ENCODE data around the gene ABCA9. TPM values are rescaled to one million over a fixed set of nuclear protein-coding genes. Genes with fewer than 3 reads are reported as not detected.

ABCA9 gene
- total RNA-seq, 1 donor from 2014 or later, result 32.7 TPM

DNA sequence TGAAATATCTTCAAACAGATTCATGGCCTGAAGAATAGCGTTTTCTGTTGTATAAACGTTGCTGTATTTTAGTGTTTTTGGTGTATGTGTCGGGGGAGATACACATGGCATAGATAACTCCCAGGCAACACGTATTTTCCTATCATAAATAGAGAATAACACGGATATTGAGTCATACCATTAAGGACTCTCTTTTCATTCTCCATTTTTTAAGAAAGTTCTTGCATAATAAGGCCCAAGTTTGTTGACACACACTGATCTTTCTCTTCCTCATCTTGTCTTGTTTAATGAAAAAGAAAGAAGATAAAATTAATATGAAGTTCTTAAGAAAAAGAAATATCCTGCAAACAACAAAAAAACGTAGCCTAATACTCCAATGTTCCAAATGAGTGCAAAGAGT, 119.0 kb downstream of the ABCA9 start:
- ATAC-seq (no peak), DNase-seq (ENCODE audit: missing footprints) (no peak)
- intact Hi-C loops (cut with DNase I), result no loop called here

- DNase-seq (ENCODE audit: missing footprints), result no peak
- no peak for ATAC-seq
- intact Hi-C loops (cut with DNase I), result no loop called here
Measured at GRCh38 chr17:68939195-68939594, 121.5 kb downstream of the ABCA9 start.

GRCh38 chr17:68937890-68938514, 122.7 kb downstream of the ABCA9 start:
- DNase-seq (ENCODE audit: missing footprints) (no peak), ATAC-seq (no peak)
- intact Hi-C loops (cut with DNase I), result no loop called here

- DNase-seq (ENCODE audit: missing footprints) (no peak), ATAC-seq (no peak)
- intact Hi-C loops (cut with DNase I), result no loop called here
Measured at GRCh38 chr17:68927516-68927915, 133.2 kb downstream of the ABCA9 start.

GRCh38 chr17:68924793-68925720, 135.7 kb downstream of the ABCA9 start:
- intact Hi-C loops (cut with DNase I), result no loop called here
- DNase-seq (ENCODE audit: missing footprints), result no peak
- no peak for ATAC-seq

Small RNA genes within 50 kb of the gene (microRNA-seq; reads per million reads assigned to microRNA genes)
- gene MIR4524A, result not detected
- gene MIR4524B, result not detected

Other genes with a start within 250 kb of the ABCA9 start
- gene ABCA8, start 105.5 kb downstream of the ABCA9 start, total RNA-seq, result 60.3 TPM
- 25.7 TPM for gene ABCA6, start 81.0 kb upstream of the ABCA9 start, total RNA-seq
- gene ABCA10, start 167.9 kb upstream of the ABCA9 start, total RNA-seq, result 7.1 TPM